Transverse colon (tissue), 4 donors: ENCODE measurements around the gene QKI.

Source experiments
- EP300 ChIP-seq: sonication (generic); formaldehyde crosslinking; IDR thresholded peaks from one replicate; pipeline ENCODE4 v1.6.1; 2017; ENCODE audit warnings: antibody characterized with exemption, low read depth
- POLR2A ChIP-seq: fragments of 450-650 bp; IDR thresholded peaks from one replicate; pipeline ENCODE4 v1.6.1; 2016; ENCODE audit warnings: antibody characterized with exemption, mild to moderate bottlenecking, moderate library complexity
- POLR2AphosphoS5 ChIP-seq, 3 donors: sonication (generic); formaldehyde crosslinking; IDR thresholded peaks; one replicate each; pipeline ENCODE4 v1.6.1; 2016; ENCODE audit warnings: antibody characterized with exemption in 3 of 3
- TF ChIP-seq, protein P1 (sequence below), 5 experiments: fragments of 200-600 bp in 3 of 5; fragments of 450-650 bp in 2 of 5; sonication (generic) in 3 of 5; IDR thresholded peaks; 1 replicate in 2 of 5; 2 replicates in 3 of 5; pipeline ENCODE4 v1.5.1; 2016 to 2017; ENCODE audit warnings: antibody characterized with exemption in 5 of 5, inconsistent platforms in 3 of 5, mild to moderate bottlenecking in 2 of 5, moderate library complexity in 1 of 5

DNA sequence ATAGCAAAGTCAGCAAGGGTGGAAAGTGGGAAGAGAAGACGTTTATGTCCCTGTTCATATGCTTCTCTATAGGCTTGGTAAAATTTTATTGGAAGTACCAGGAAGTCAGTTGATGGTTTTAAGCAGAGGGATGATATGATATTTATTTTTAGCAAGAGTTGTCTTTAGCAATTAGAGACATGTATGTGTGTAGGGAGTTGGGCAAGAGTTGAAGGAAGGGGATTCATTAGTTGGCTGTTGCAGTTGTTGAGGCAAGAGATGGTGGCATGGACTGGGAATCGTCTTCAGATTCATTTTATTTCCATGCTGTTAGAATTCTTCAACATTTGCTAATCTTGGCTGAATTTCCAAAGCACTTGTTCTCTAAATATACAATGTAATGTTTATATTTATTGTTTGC, 85.6 kb downstream of the QKI start:
- TF ChIP-seq, protein P1, sequence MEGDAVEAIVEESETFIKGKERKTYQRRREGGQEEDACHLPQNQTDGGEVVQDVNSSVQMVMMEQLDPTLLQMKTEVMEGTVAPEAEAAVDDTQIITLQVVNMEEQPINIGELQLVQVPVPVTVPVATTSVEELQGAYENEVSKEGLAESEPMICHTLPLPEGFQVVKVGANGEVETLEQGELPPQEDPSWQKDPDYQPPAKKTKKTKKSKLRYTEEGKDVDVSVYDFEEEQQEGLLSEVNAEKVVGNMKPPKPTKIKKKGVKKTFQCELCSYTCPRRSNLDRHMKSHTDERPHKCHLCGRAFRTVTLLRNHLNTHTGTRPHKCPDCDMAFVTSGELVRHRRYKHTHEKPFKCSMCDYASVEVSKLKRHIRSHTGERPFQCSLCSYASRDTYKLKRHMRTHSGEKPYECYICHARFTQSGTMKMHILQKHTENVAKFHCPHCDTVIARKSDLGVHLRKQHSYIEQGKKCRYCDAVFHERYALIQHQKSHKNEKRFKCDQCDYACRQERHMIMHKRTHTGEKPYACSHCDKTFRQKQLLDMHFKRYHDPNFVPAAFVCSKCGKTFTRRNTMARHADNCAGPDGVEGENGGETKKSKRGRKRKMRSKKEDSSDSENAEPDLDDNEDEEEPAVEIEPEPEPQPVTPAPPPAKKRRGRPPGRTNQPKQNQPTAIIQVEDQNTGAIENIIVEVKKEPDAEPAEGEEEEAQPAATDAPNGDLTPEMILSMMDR (IDR thresholded peaks at IDR 0.05): no peak
- TF ChIP-seq POLR2A (no peak), EP300 (no peak), POLR2AphosphoS5 (IDR thresholded peaks at IDR 0.05) (no peak)
